IMR-90 (cell line): ENCODE results near the gene GPR161. TPM values are rescaled to one million over a fixed set of nuclear protein-coding genes. Genes with fewer than 3 reads are reported as not detected.

Source experiments
- ATAC-seq: fragments of 200-7000 bp; cut with Tn5 transposase; 2 replicates; pipeline ENCODE4 v1.9.1; 2020; ENCODE audit warnings: low read depth, mild to moderate bottlenecking, moderate library complexity
- BruUV-seq: library from RNA; stranded (reverse); fragments of 400-500 nt; replicated peaks from 2 replicates; lab custom pipeline; 2021; lab: Mats Ljungman, UMichigan
- CTCF ChIA-PET: fragments of 300-600 bp; formaldehyde crosslinking; extraction: SDS; loops from one replicate; lab custom pipeline; 2021; ENCODE audit warnings: antibody characterized with exemption; lab: Yijun Ruan, JAX
- POLR2A ChIA-PET: fragments of 300-600 bp; sonication (Branson Sonifier 250); formaldehyde crosslinking; loops from one replicate; lab custom pipeline; 2022; ENCODE audit warnings: antibody characterized with exemption; ENCODE audit not compliant: unreplicated experiment; lab: Charles Lee
- DNase-seq: peaks from one replicate; pipeline ENCODE4 v3.0.0; 2013
- H2AFZ ChIP-seq: replicated peaks from 2 replicates; pipeline ENCODE3; 2013; ENCODE audit warnings: low read length, mild to moderate bottlenecking; ENCODE audit not compliant: poor library complexity
- H2AK5ac ChIP-seq: 2 replicates; pipeline ENCODE4 v1.6.1; 2013; ENCODE audit warnings: low read depth, low read length, inconsistent platforms
- H2AK9ac ChIP-seq: replicated peaks from 2 replicates; pipeline ENCODE3; 2013; ENCODE audit warnings: mild to moderate bottlenecking, low read depth, low read length, moderate library complexity; ENCODE audit not compliant: poor library complexity
- H2BK120ac ChIP-seq: 2 replicates; pipeline ENCODE4 v1.6.1; 2013; ENCODE audit warnings: low read depth, low read length, inconsistent platforms
- H2BK15ac ChIP-seq: 3 replicates; pipeline ENCODE4 v1.6.1; 2013; ENCODE audit warnings: low read depth, low read length, inconsistent platforms
- H2BK20ac ChIP-seq: 2 replicates; pipeline ENCODE4 v1.6.1; 2013; ENCODE audit warnings: low read depth, mild to moderate bottlenecking, inconsistent platforms, low read length, moderate library complexity
- H2BK5ac ChIP-seq: 2 replicates; pipeline ENCODE4 v1.6.1; 2013; ENCODE audit warnings: mild to moderate bottlenecking, low read depth, low read length, inconsistent platforms; ENCODE audit not compliant: poor library complexity, severe bottlenecking
- H3K14ac ChIP-seq: replicated peaks from 2 replicates; pipeline ENCODE4 v1.6.1; 2013; ENCODE audit warnings: low read depth, low read length, inconsistent platforms
- H3K18ac ChIP-seq: 2 replicates; pipeline ENCODE4 v1.6.1; 2013; ENCODE audit warnings: low read depth, low read length, control low read depth
- H3K23ac ChIP-seq: 2 replicates; pipeline ENCODE4 v1.6.1; 2013; ENCODE audit warnings: low read depth, low read length, inconsistent platforms
- H3K27ac ChIP-seq: 2 replicates; pipeline ENCODE4 v1.5.1; 2013; ENCODE audit warnings: mild to moderate bottlenecking, control low read depth, low read length; ENCODE audit not compliant: insufficient read depth
- H3K27me3 ChIP-seq: 2 replicates; pipeline ENCODE4 v1.6.1; 2013; ENCODE audit warnings: low read length; ENCODE audit not compliant: control insufficient read depth, insufficient read depth
- H3K36me3 ChIP-seq: 2 replicates; pipeline ENCODE4 v1.6.1; 2013; ENCODE audit warnings: low read length, mixed read lengths; ENCODE audit not compliant: control insufficient read depth, insufficient read depth
- H3K4ac ChIP-seq: 2 replicates; pipeline ENCODE4 v1.6.1; 2013; ENCODE audit warnings: low read depth, low read length, inconsistent platforms
- H3K4me1 ChIP-seq: 2 replicates; pipeline ENCODE4 v1.6.1; 2013; ENCODE audit warnings: low read length, mixed read lengths; ENCODE audit not compliant: control insufficient read depth, insufficient read depth
- H3K4me2 ChIP-seq: 2 replicates; pipeline ENCODE4 v1.6.1; 2013; ENCODE audit warnings: low read depth, mild to moderate bottlenecking, control low read depth, low read length, moderate library complexity
- H3K4me3 ChIP-seq: 2 replicates; pipeline ENCODE4 v1.5.1; 2013; ENCODE audit warnings: low read depth, mild to moderate bottlenecking, control low read depth, low read length, moderate library complexity; ENCODE audit not compliant: insufficient read depth
- H3K56ac ChIP-seq: 2 replicates; pipeline ENCODE4 v1.6.1; 2013; ENCODE audit warnings: low read length, inconsistent platforms; ENCODE audit not compliant: insufficient read depth; ENCODE audit errors: extremely low read depth
- H3K79me1 ChIP-seq, 2 experiments: 2 replicates each; pipeline ENCODE4 v1.6.1; 2013; ENCODE audit warnings: low read length in 2 of 2, inconsistent platforms in 1 of 2, low read depth in 1 of 2
- H3K9ac ChIP-seq: 2 replicates; pipeline ENCODE4 v1.6.1; 2013; ENCODE audit warnings: low read depth, low read length, control low read depth
- H3K9me1 ChIP-seq: 2 replicates; pipeline ENCODE4 v1.6.1; 2013; ENCODE audit warnings: low read length, inconsistent platforms; ENCODE audit not compliant: insufficient read depth
- H3K9me3 ChIP-seq: 2 replicates; pipeline ENCODE4 v1.6.1; 2013; ENCODE audit warnings: low read length; ENCODE audit not compliant: control insufficient read depth, insufficient read depth
- H4K20me1 ChIP-seq: 2 replicates; pipeline ENCODE4 v1.6.1; 2013; ENCODE audit warnings: low read length, inconsistent platforms; ENCODE audit not compliant: insufficient read depth
- H4K5ac ChIP-seq: 2 replicates; pipeline ENCODE4 v1.6.1; 2013; ENCODE audit warnings: mild to moderate bottlenecking, low read depth, low read length, control low read depth
- H4K8ac ChIP-seq, 2 experiments: 2 replicates each; pipeline ENCODE4 v1.6.1; 2013; ENCODE audit warnings: low read depth in 2 of 2, low read length in 2 of 2, control low read depth in 1 of 2, inconsistent platforms in 1 of 2
- H4K91ac ChIP-seq: 2 replicates; pipeline ENCODE4 v1.6.1; 2013; ENCODE audit warnings: low read depth, low read length, inconsistent platforms; ENCODE audit not compliant: insufficient read depth
- BHLHE40 ChIP-seq: fragments of 150-350 bp; IDR thresholded peaks from 2 replicates; pipeline ENCODE4 v1.6.1; 2016; ENCODE audit warnings: mild to moderate bottlenecking, low read depth, low read length
- CEBPB ChIP-seq: IDR thresholded peaks from 2 replicates; pipeline ENCODE4 v1.6.1; 2012; ENCODE audit warnings: low read depth, low read length, improper control_type of control experiment
- CHD1 ChIP-seq: IDR thresholded peaks from 2 replicates; pipeline ENCODE4 v1.6.1; 2012; ENCODE audit warnings: low read depth, low read length, improper control_type of control experiment
- CTCF ChIP-seq: conservative IDR thresholded peaks from 2 replicates; pipeline ENCODE4 v1.5.1; 2012; ENCODE audit warnings: mild to moderate bottlenecking, low read depth, low read length, improper control_type of control experiment
- FOS ChIP-seq: fragments of 150-350 bp; IDR thresholded peaks from 2 replicates; pipeline ENCODE4 v1.6.1; 2016; ENCODE audit warnings: low read depth, low read length
- MAFK ChIP-seq: IDR thresholded peaks from 2 replicates; pipeline ENCODE4 v1.6.1; 2012; ENCODE audit warnings: low read depth, low read length, improper control_type of control experiment
- MAZ ChIP-seq: IDR thresholded peaks from 2 replicates; pipeline ENCODE4 v1.6.1; 2012; ENCODE audit warnings: low read depth, mild to moderate bottlenecking, low read length, improper control_type of control experiment, moderate library complexity, borderline replicate concordance
- MXI1 ChIP-seq: IDR thresholded peaks from 2 replicates; pipeline ENCODE4 v1.6.1; 2012; ENCODE audit warnings: low read depth, mild to moderate bottlenecking, low read length, moderate library complexity, borderline replicate concordance
- NFE2L2 ChIP-seq: fragments of 150-350 bp; IDR thresholded peaks from 2 replicates; pipeline ENCODE4 v1.6.1; 2016; ENCODE audit warnings: low read depth, mild to moderate bottlenecking, low read length
- POLR2A ChIP-seq: IDR thresholded peaks from 2 replicates; pipeline ENCODE4 v1.6.1; 2012; ENCODE audit warnings: mild to moderate bottlenecking, low read depth, low read length
- RAD21 ChIP-seq: IDR thresholded peaks from 2 replicates; pipeline ENCODE4 v1.6.1; 2012; ENCODE audit warnings: low read length, improper control_type of control experiment
- RCOR1 ChIP-seq: IDR thresholded peaks from 2 replicates; pipeline ENCODE4 v1.6.1; 2012; ENCODE audit warnings: mild to moderate bottlenecking, low read length, improper control_type of control experiment; ENCODE audit not compliant: insufficient replicate concordance
- RFX5 ChIP-seq: IDR thresholded peaks from 2 replicates; pipeline ENCODE4 v1.8.0; 2012; ENCODE audit warnings: low read depth, mild to moderate bottlenecking, low read length, moderate library complexity
- SMC3 ChIP-seq: fragments of 150-350 bp; IDR thresholded peaks from 2 replicates; pipeline ENCODE4 v1.6.1; 2016; ENCODE audit warnings: low read depth, mild to moderate bottlenecking, antibody characterized with exemption, low read length, moderate library complexity
- USF2 ChIP-seq: fragments of 150-350 bp; IDR thresholded peaks from 2 replicates; pipeline ENCODE4 v1.6.1; 2017; ENCODE audit warnings: mild to moderate bottlenecking, antibody characterized with exemption, low read length, low read depth
- WGBS, 2 experiments: methylation state at CpG; one replicate each; pipeline versions ENCODE4 v1.1.5 to v1.1.7; 2013; ENCODE audit warnings: missing lambda C conversion rate in 2 of 2; ENCODE audit not compliant: insufficient read length in 1 of 2; ENCODE audit errors: extremely low coverage in 2 of 2; 5-methylcytosine and 5-hydroxymethylcytosine counted together
- dilution Hi-C: fragments of 300-500 bp; cut with HindIII; formaldehyde crosslinking; loops from one replicate; pipeline ENCODE4 v1.14.3; 2018; ENCODE audit warnings: low sequenced_read_pairs; ENCODE audit not compliant: unreplicated experiment
- in situ Hi-C: fragments of 300-500 bp; cut with MboI; formaldehyde crosslinking; loops from 3 replicates; pipeline ENCODE4 v1.14.3; 2019; ENCODE audit warnings: low sequenced_read_pairs, inconsistent platforms, mixed read lengths
- intact Hi-C: fragments of 100-400 bp; cut with micrococcal nuclease; formaldehyde crosslinking; loops from 2 replicates; pipeline ENCODE4 v1.10.0; 2022
- polyA plus RNA-seq, 3 experiments: library from polyadenylated mRNA; depleted of rRNA; stranded (reverse); fragments of >200 nt; gene quantifications; 2 replicates each; pipeline ENCODE4 v1.2.3, GENCODE V29; 2012; ENCODE audit warnings: low replicate concordance in 1 of 3
- total RNA-seq: library from RNA; depleted of rRNA; stranded (reverse); fragments of >200 nt; gene quantifications from 2 replicates; pipeline ENCODE4 v1.2.3, GENCODE V29; 2012

The GPR161 gene
- total and polyA plus RNA-seq, 2 of the 4 experiments (the other 2 are of a cell fraction) = 12.5 to 13.3 TPM

- Histone ChIP-seq H3K9me1 (no peaks in the 10 kb centered on the region), H3K14ac (peak within 1 kb of the TSS; percentile 85), H3K4ac (peak within 1 kb of the TSS; percentile 82), H3K9ac (peak within 1 kb of the TSS; percentile 80), H2AK9ac (peak within 1 kb of the TSS; percentile 96), H3K36me3 (no peaks in the 10 kb centered on the region; the same call in 1 of the 2 replicates), H3K4me3 (peak within 1 kb of the TSS; percentile 74), H3K56ac (peak within 1 kb of the TSS; percentile 80), H3K4me1 (no peaks in the 10 kb centered on the region), H4K20me1 (no peaks in the 10 kb centered on the region; the same call in 1 of the 2 replicates), H2AFZ (peak within 1 kb of the TSS; percentile 99), H4K91ac (peak within 1 kb of the TSS; percentile 74), H3K27me3 (no peaks in the 10 kb centered on the region), H3K27ac (peak within 1 kb of the TSS; percentile 89), H3K79me1 (peaks cover 11 to 22% of the 10 kb centered on the region in 2 experiments), H4K8ac (peak within 1 kb of the TSS; percentile 76 to 91), H2BK5ac (peak within 1 kb of the TSS; percentile 71), H3K18ac (peak within 1 kb of the TSS; percentile 40), H2BK20ac (peak within 1 kb of the TSS; percentile 7), H4K5ac (peak within 1 kb of the TSS; percentile 28), H2BK120ac (peak within 1 kb of the TSS; percentile 63), H2AK5ac (peak within 1 kb of the TSS; percentile 41; the same call in 1 of the 2 replicates), H3K23ac (peak within 1 kb of the TSS; percentile 75), H2BK15ac (peak within 1 kb of the TSS; percentile 50; the same call in 2 of the 3 replicates), H3K4me2 (peak within 1 kb of the TSS; percentile 79), H3K9me3 (no peaks in the 10 kb centered on the region)
- CTCF ChIA-PET = no interaction called here
- in situ Hi-C loops = no loop called here
- ATAC-seq = peak; percentile 97
- POLR2A ChIA-PET = no interaction called here
- intact Hi-C loops = loop anchor here (2.0 to 5.0 kb wide), 2 partner anchors 42 to 462 kb away; partner anchors contain the start of gene GPR161
- dilution Hi-C loops = no loop called here
- peak; percentile 100 for DNase-seq
- WGBS, 2 experiments = 2% methylated on average over 13 of the region's 56 CpGs; no CpG with 5 or more reads in 1 of the 2 experiments
- BruUV-seq = no TSS peak
- TF ChIP-seq BHLHE40 (peak; percentile 64; the same call in 1 of the 2 replicates), NFE2L2 (no peak; the same call in 1 of the 2 replicates), CTCF (peak; percentile 65), CHD1 (no peak), FOS (peak; percentile 78), USF2 (peak; percentile 23; the same call in 1 of the 2 replicates), POLR2A (peak; percentile 68), MAFK (no peak), RAD21 (peak; percentile 31; the same call in 1 of the 2 replicates), RCOR1 (no peak), SMC3 (no peak), CEBPB (peak; percentile 76), MAZ (peak; percentile 64), MXI1 (peak; percentile 73; the same call in 1 of the 2 replicates), RFX5 (no peak)
Measured at GRCh38 chr1:168178638-168179437, 42.1 kb upstream of the GPR161 start, which contains the start of gene TIPRL. TSS of gene TIPRL (plus strand) at chr1:168178962. CDS start at chr1:168179078, 116 bp downstream.
